K562 (cell line): ENCODE data around the gene SCAMP5. TPM values are rescaled to one million over a fixed set of nuclear protein-coding genes. Genes with fewer than 3 reads are reported as not detected.

Experiments used
- CBX5 ChIP-seq: IDR thresholded peaks from 2 replicates; pipeline ENCODE4 v1.6.1; 2014; ENCODE audit warnings: low read depth, borderline replicate concordance
- MYC ChIP-seq, 2 experiments: fragments of 250-450 bp in 1 of 2; sonication (Bioruptor Pico) in 1 of 2; IDR thresholded peaks; 2 replicates each; pipeline versions ENCODE4 v1.5.1 to v1.6.1; 2012 to 2021; ENCODE audit warnings: low read depth in 2 of 2, borderline replicate concordance in 1 of 2, improper control_type of control experiment in 1 of 2, low read length in 1 of 2, mild to moderate bottlenecking in 1 of 2, moderate library complexity in 1 of 2
- NFATC3 ChIP-seq: fragments of 450-650 bp; IDR thresholded peaks from 2 replicates; pipeline ENCODE4 v1.6.1; 2017; ENCODE audit warnings: mild to moderate bottlenecking
- RBM25 ChIP-seq: fragments of 200-400 bp; formaldehyde crosslinking; IDR thresholded peaks from 2 replicates; pipeline ENCODE4 v1.6.1; 2018; ENCODE audit warnings: low read length, low read depth, moderate library complexity; ENCODE audit not compliant: severe bottlenecking
- SIRT6 ChIP-seq: IDR thresholded peaks from one replicate; pipeline ENCODE4 v1.6.1; 2012; ENCODE audit warnings: low read depth, mild to moderate bottlenecking, control low read depth, inconsistent platforms, low read length, moderate library complexity
- SMARCA4 ChIP-seq: fragments of 450-650 bp; IDR thresholded peaks from 2 replicates; pipeline ENCODE4 v1.6.1; 2016
- SP1 ChIP-seq: sonication (generic); formaldehyde crosslinking; IDR thresholded peaks from 2 replicates; pipeline ENCODE4 v1.8.1; 2022; ENCODE audit warnings: mild to moderate bottlenecking, missing genetic modification reagents
- SRF ChIP-seq, 2 experiments: fragments of 250-450, 450-650 bp in 1 of 2; sonication (Bioruptor Pico) in 1 of 2; sonication (generic) in 1 of 2; formaldehyde crosslinking; IDR thresholded peaks; 2 replicates each; pipeline versions ENCODE4 v1.5.0 to v1.5.1; 2020 to 2022; ENCODE audit warnings: mild to moderate bottlenecking in 1 of 2, missing genetic modification reagents in 1 of 2
- SRSF3 ChIP-seq: fragments of 200-400 bp; formaldehyde crosslinking; IDR thresholded peaks from 2 replicates; pipeline ENCODE4 v1.6.1; 2016; ENCODE audit warnings: mild to moderate bottlenecking, low read length, moderate library complexity; ENCODE audit not compliant: insufficient read depth
- TEAD4 ChIP-seq, 2 experiments: sonication (generic) in 1 of 2; formaldehyde crosslinking in 1 of 2; IDR thresholded peaks; 2 replicates each; pipeline versions ENCODE4 v1.6.1 to v1.8.0; 2012 to 2022; ENCODE audit warnings: borderline replicate concordance in 1 of 2, inconsistent platforms in 1 of 2, low read length in 1 of 2, mild to moderate bottlenecking in 1 of 2, missing genetic modification reagents in 1 of 2
- ZBED1 ChIP-seq: IDR thresholded peaks from 2 replicates; pipeline ENCODE4 v1.6.1; 2014
- ZNF165 ChIP-seq: fragments of 250-450 bp; sonication (Bioruptor Pico); IDR thresholded peaks from 2 replicates; pipeline ENCODE4 v1.4.0; 2020; ENCODE audit warnings: borderline replicate concordance
- ZNF408 ChIP-seq: fragments of 250-450 bp; sonication (Bioruptor Pico); IDR thresholded peaks from 2 replicates; pipeline ENCODE4 v1.4.0; 2020; ENCODE audit warnings: low read depth, mild to moderate bottlenecking, moderate library complexity
- polyA plus RNA-seq, 8 experiments: library from polyadenylated mRNA; depleted of rRNA in 4 of 8; stranded (reverse) in 5 of 8; unstranded in 3 of 8; fragments of >200 nt; fragmentation: Nextera tagmentation in 2 of 8; fragmentation: Illumina TruSeq in 1 of 8; extraction: Ambion mirVana in 2 of 8; extraction: Trizol in 1 of 8; gene quantifications; 2 replicates each; pipeline versions ENCODE4 v1.2.1 to v1.2.3, GENCODE V29; 2011 to 2014; ENCODE audit warnings: inconsistent platforms in 1 of 8, missing spikeins in 1 of 8
- total RNA-seq, 7 experiments: library from RNA; depleted of rRNA in 6 of 7; stranded (reverse); fragments of >200 nt in 6 of 7; fragmentation: Illumina TruSeq in 2 of 7; extraction: Trizol in 2 of 7; gene quantifications; 2 replicates each; pipeline versions ENCODE4 v1.2.1 to v1.2.3, GENCODE V29; 2011 to 2021; ENCODE audit warnings: low replicate concordance in 1 of 7
- TF ChIP-seq, protein P1 (sequence below): IDR thresholded peaks from 3 replicates; pipeline ENCODE4 v1.6.1; 2011; ENCODE audit warnings: borderline replicate concordance, mild to moderate bottlenecking, moderate library complexity; ENCODE audit not compliant: insufficient read length; ENCODE audit errors: extremely low read depth
- TF ChIP-seq, protein P2 (sequence below): fragments of 450-650 bp; formaldehyde crosslinking; IDR thresholded peaks from 2 replicates; pipeline ENCODE4 v1.4.0; 2022; ENCODE audit warnings: missing genetic modification characterization
- TF ChIP-seq, protein P3 (sequence below): sonication (generic); formaldehyde crosslinking; IDR thresholded peaks from 2 replicates; pipeline ENCODE4 v1.8.0; 2023; ENCODE audit warnings: mild to moderate bottlenecking, missing genetic modification reagents
- TF ChIP-seq, protein P4 (sequence below): fragments of 250-450 bp; sonication (Bioruptor Pico); IDR thresholded peaks from 2 replicates; pipeline ENCODE4 v1.5.0; 2021
- TF ChIP-seq, protein P5 (sequence below), 2 experiments: fragments of 450-650 bp; conservative IDR thresholded peaks; 2 replicates each; pipeline ENCODE4 v1.6.1; 2017; ENCODE audit warnings: mild to moderate bottlenecking in 2 of 2, moderate library complexity in 2 of 2

The SCAMP5 gene
- total and polyA plus RNA-seq, 9 of the 15 experiments (the other 6 are each of a cell fraction or from before 2014, with no cell fraction given) = 0.09 to 0.29 (median 0.19) TPM; not detected in 5

DNA sequence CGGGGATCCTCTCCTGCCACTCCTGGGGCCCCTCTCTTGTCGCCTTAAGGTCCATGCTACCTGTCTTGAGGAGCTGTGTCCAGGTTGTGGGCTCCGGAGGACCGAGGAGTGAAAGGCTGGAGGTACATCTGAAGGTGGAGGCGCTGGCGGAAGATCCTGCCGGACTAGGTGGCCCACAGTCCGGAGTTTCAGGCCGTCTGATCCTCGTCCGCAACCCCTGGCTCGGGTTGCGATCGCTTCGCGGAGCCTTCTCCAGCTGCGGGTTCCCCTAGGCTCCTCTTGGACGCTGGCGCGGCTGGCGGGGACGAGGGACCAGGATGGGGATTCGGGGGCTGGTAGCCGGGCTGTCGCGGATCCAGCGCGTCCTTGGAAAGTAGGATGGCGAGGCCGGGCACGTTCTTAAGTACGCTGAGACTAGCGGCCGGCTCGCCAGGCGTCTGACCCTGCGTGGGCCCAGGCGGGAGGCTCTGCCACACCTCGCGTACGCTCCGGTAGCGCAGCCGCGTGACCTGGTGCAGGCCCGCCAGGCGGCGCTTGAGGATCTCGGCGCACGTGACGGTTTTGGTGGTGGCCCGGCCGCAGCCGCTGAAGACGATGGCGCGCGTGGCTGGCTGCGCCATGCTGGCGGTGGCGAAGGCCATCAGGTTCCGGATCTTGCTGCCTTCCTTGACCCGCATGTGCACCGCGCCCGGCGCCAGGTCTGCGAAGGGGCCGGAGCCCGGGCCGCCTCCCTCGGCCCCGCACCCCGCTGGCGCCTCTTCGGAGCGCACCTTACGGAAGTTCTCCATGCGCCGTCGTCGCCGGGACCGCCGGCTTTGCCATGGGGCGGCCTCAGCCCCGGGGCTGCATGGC lies 39.3 kb upstream of the SCAMP5 start (continued):
- TF ChIP-seq, protein P1, sequence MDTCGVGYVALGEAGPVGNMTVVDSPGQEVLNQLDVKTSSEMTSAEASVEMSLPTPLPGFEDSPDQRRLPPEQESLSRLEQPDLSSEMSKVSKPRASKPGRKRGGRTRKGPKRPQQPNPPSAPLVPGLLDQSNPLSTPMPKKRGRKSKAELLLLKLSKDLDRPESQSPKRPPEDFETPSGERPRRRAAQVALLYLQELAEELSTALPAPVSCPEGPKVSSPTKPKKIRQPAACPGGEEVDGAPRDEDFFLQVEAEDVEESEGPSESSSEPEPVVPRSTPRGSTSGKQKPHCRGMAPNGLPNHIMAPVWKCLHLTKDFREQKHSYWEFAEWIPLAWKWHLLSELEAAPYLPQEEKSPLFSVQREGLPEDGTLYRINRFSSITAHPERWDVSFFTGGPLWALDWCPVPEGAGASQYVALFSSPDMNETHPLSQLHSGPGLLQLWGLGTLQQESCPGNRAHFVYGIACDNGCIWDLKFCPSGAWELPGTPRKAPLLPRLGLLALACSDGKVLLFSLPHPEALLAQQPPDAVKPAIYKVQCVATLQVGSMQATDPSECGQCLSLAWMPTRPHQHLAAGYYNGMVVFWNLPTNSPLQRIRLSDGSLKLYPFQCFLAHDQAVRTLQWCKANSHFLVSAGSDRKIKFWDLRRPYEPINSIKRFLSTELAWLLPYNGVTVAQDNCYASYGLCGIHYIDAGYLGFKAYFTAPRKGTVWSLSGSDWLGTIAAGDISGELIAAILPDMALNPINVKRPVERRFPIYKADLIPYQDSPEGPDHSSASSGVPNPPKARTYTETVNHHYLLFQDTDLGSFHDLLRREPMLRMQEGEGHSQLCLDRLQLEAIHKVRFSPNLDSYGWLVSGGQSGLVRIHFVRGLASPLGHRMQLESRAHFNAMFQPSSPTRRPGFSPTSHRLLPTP = no peak
- TF ChIP-seq ZNF408 (CRISPR knock-in tag) = no peak
- TF ChIP-seq, protein P2, sequence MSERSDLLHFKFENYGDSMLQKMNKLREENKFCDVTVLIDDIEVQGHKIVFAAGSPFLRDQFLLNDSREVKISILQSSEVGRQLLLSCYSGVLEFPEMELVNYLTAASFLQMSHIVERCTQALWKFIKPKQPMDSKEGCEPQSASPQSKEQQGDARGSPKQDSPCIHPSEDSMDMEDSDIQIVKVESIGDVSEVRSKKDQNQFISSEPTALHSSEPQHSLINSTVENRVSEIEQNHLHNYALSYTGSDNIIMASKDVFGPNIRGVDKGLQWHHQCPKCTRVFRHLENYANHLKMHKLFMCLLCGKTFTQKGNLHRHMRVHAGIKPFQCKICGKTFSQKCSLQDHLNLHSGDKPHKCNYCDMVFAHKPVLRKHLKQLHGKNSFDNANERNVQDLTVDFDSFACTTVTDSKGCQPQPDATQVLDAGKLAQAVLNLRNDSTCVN = no peak
- TF ChIP-seq ZNF165 (CRISPR knock-in tag) = no peak
- no peak for TF ChIP-seq NFATC3
- peak; percentile 98 for TF ChIP-seq MYC (IDR thresholded peaks at IDR 0.05; ENCODE audit: low read depth, low read length)
- TF ChIP-seq MYC (CRISPR knock-in tag; IDR thresholded peaks at IDR 0.05; ENCODE audit: borderline replicate concordance, low read depth) = peak; percentile 95
- TF ChIP-seq CBX5 = no peak
- TF ChIP-seq, protein P3, sequence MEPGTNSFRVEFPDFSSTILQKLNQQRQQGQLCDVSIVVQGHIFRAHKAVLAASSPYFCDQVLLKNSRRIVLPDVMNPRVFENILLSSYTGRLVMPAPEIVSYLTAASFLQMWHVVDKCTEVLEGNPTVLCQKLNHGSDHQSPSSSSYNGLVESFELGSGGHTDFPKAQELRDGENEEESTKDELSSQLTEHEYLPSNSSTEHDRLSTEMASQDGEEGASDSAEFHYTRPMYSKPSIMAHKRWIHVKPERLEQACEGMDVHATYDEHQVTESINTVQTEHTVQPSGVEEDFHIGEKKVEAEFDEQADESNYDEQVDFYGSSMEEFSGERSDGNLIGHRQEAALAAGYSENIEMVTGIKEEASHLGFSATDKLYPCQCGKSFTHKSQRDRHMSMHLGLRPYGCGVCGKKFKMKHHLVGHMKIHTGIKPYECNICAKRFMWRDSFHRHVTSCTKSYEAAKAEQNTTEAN (CRISPR knock-in tag) = peak; percentile 97
- TF ChIP-seq ZBED1 = no peak
- TF ChIP-seq SP1 (CRISPR knock-in tag) = peak; percentile 53; the same call in 1 of the 2 replicates
- no peak for TF ChIP-seq SMARCA4
- peak in 1 of 2 experiments; percentile 68; a peak in 2 of 4 replicates for TF ChIP-seq SRF (CRISPR knock-in tag; IDR thresholded peaks at IDR 0.05)
- TF ChIP-seq, protein P4, sequence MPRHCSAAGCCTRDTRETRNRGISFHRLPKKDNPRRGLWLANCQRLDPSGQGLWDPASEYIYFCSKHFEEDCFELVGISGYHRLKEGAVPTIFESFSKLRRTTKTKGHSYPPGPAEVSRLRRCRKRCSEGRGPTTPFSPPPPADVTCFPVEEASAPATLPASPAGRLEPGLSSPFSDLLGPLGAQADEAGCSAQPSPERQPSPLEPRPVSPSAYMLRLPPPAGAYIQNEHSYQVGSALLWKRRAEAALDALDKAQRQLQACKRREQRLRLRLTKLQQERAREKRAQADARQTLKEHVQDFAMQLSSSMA (CRISPR knock-in tag) = no peak
- no peak for TF ChIP-seq SRSF3
- TF ChIP-seq SIRT6 = no peak
- TF ChIP-seq TEAD4 (IDR thresholded peaks at IDR 0.05; ENCODE audit: low read length) = peak; percentile 62
- peak; percentile 99 for TF ChIP-seq TEAD4 (CRISPR knock-in tag; IDR thresholded peaks at IDR 0.05; ENCODE audit: borderline replicate concordance)
- TF ChIP-seq, protein P5, sequence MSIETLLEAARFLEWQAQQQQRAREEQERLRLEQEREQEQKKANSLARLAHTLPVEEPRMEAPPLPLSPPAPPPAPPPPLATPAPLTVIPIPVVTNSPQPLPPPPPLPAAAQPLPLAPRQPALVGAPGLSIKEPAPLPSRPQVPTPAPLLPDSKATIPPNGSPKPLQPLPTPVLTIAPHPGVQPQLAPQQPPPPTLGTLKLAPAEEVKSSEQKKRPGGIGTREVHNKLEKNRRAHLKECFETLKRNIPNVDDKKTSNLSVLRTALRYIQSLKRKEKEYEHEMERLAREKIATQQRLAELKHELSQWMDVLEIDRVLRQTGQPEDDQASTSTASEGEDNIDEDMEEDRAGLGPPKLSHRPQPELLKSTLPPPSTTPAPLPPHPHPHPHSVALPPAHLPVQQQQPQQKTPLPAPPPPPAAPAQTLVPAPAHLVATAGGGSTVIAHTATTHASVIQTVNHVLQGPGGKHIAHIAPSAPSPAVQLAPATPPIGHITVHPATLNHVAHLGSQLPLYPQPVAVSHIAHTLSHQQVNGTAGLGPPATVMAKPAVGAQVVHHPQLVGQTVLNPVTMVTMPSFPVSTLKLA (conservative IDR thresholded peaks at IDR 0.05) = peak; percentile 82 to 92
- TF ChIP-seq RBM25 = peak; percentile 20
